Stimulated activated CD8-positive, alpha-beta memory T cell treated with anti-CD3 and anti-CD28 coated beads, Interleukin-12 subunit alpha, Interleukin-12 subunit beta, amount 100 ng/mL, for 24 hours (primary cell): Measurements from ENCODE around the gene NGEF.
A peak's percentile ranks its signal among the peaks of the same experiment; 100 is the strongest.

Experiments
- DNase-seq: peaks from one replicate; pipeline ENCODE4 v3.0.0-alpha.2; 2020; ENCODE audit errors: extremely low read depth

Gene NGEF

GRCh38 chr2:232838406-232838874, 174.6 kb downstream of the NGEF start:
- DNase-seq: peak; percentile 19

GRCh38 chr2:232836934-232837333, 176.1 kb downstream of the NGEF start:
- DNase-seq: no peak

GRCh38 chr2:232835687-232836208, 177.3 kb downstream of the NGEF start:
- no peak for DNase-seq

GRCh38 chr2:232833830-232834229, 179.2 kb downstream of the NGEF start:
- no peak for DNase-seq

GRCh38 chr2:232831496-232831895, 181.6 kb downstream of the NGEF start:
- no peak for DNase-seq

GRCh38 chr2:232829988-232830387, 183.1 kb downstream of the NGEF start:
- no peak for DNase-seq
